NCI-H146 treated with DMSO at 0.1 percent for 48 hours (cell line): Measurements from ENCODE around the gene TMEM127.
"Not testable (repeated sequence)": the region's sequence is repeated elsewhere in the genome, so short reads cannot be mapped to it uniquely, and the experiment has no call there.

Experiments used
- DNase-seq: peaks from one replicate; lab custom pipeline; 2025; ENCODE audit not compliant: unreplicated experiment; lab: John Stamatoyannopoulos, UW

Gene TMEM127

GRCh38 chr2:96264656-96265348 lies 995 bp downstream of the TMEM127 start:
- peak; percentile 23 for DNase-seq

- DNase-seq, result no peak
These were observed 1.7 kb downstream of the TMEM127 start for GRCh38 chr2:96264086-96264485.

- no peak for DNase-seq
These were observed 3.5 kb downstream of the TMEM127 start for GRCh38 chr2:96262306-96262705.

GRCh38 chr2:96261328-96262003 lies 4.3 kb downstream of the TMEM127 start:
- no peak for DNase-seq

GRCh38 chr2:96260387-96261260 lies 5.2 kb downstream of the TMEM127 start:
- no peak for DNase-seq

GRCh38 chr2:96259497-96259921 lies 6.3 kb downstream of the TMEM127 start:
- DNase-seq, result no peak

- DNase-seq, result no peak
These were observed 7.4 kb downstream of the TMEM127 start for GRCh38 chr2:96258166-96259022.

- DNase-seq, result not testable (repeated sequence)
These were observed 8.1 kb downstream of the TMEM127 start for GRCh38 chr2:96257744-96258143.

GRCh38 chr2:96256611-96257113 lies 9.1 kb downstream of the TMEM127 start:
- no peak for DNase-seq

- DNase-seq, result no peak
These were observed 11.2 kb downstream of the TMEM127 start for GRCh38 chr2:96254571-96254970.

GRCh38 chr2:96253006-96253405 lies 12.8 kb downstream of the TMEM127 start:
- no peak for DNase-seq

- DNase-seq, result no peak
These were observed 13.3 kb downstream of the TMEM127 start for GRCh38 chr2:96252526-96252925.

- no peak for DNase-seq
These were observed 14.0 kb downstream of the TMEM127 start for GRCh38 chr2:96251721-96252292.

GRCh38 chr2:96250188-96250587 lies 15.6 kb downstream of the TMEM127 start:
- DNase-seq, result no peak

GRCh38 chr2:96249654-96250053 lies 16.1 kb downstream of the TMEM127 start:
- no peak for DNase-seq

GRCh38 chr2:96248624-96249023 lies 17.2 kb downstream of the TMEM127 start:
- no peak for DNase-seq

- DNase-seq, result no peak
These were observed 17.9 kb downstream of the TMEM127 start for GRCh38 chr2:96247896-96248295.

- no peak for DNase-seq
These were observed 18.8 kb downstream of the TMEM127 start for GRCh38 chr2:96247009-96247408.

GRCh38 chr2:96245609-96246390 lies 20.0 kb downstream of the TMEM127 start:
- no peak for DNase-seq
